Activated T-cell treated with anti-CD3 and anti-CD28 coated beads, Interleukin-2, amount 50 U/mL, for 4 hours (primary cell): Measurements from ENCODE around the gene ETV4. TPM values are rescaled to one million over a fixed set of nuclear protein-coding genes. Genes with fewer than 3 reads are reported as not detected.

ENCODE experiments used
- ATAC-seq, 2 donors: fragments of 200-7000 bp; cut with Tn5 transposase; one replicate each; pipeline ENCODE4 v1.10.0; 2021
- DNase-seq: peaks from one replicate; pipeline ENCODE4 v3.0.0-alpha.2; 2020
- H3K27me3 Mint-ChIP-seq: one replicate; pipeline ENCODE4 v1.8.0; 2021; ENCODE audit warnings: low read depth, mixed read lengths
- H3K36me3 Mint-ChIP-seq: one replicate; pipeline ENCODE4 v1.8.0; 2022; ENCODE audit warnings: mixed read lengths; ENCODE audit not compliant: insufficient read depth
- H3K4me1 Mint-ChIP-seq: one replicate; pipeline ENCODE4 v1.8.0; 2021; ENCODE audit warnings: low read depth, mixed read lengths
- H3K4me3 Mint-ChIP-seq: one replicate; pipeline ENCODE4 v1.8.0; 2021; ENCODE audit warnings: mild to moderate bottlenecking, moderate library complexity, mixed read lengths
- H3K9me3 Mint-ChIP-seq: one replicate; pipeline ENCODE4 v1.8.0; 2021; ENCODE audit warnings: mixed read lengths
- total RNA-seq, 3 donors: library from RNA; stranded (reverse); gene quantifications; one replicate each; pipeline ENCODE4 v1.2.1, GENCODE V29; 2021

The ETV4 gene
- total RNA-seq, 3 donors from 2014 or later, result 1.1 to 2.2 (median 2.2) TPM

DNA sequence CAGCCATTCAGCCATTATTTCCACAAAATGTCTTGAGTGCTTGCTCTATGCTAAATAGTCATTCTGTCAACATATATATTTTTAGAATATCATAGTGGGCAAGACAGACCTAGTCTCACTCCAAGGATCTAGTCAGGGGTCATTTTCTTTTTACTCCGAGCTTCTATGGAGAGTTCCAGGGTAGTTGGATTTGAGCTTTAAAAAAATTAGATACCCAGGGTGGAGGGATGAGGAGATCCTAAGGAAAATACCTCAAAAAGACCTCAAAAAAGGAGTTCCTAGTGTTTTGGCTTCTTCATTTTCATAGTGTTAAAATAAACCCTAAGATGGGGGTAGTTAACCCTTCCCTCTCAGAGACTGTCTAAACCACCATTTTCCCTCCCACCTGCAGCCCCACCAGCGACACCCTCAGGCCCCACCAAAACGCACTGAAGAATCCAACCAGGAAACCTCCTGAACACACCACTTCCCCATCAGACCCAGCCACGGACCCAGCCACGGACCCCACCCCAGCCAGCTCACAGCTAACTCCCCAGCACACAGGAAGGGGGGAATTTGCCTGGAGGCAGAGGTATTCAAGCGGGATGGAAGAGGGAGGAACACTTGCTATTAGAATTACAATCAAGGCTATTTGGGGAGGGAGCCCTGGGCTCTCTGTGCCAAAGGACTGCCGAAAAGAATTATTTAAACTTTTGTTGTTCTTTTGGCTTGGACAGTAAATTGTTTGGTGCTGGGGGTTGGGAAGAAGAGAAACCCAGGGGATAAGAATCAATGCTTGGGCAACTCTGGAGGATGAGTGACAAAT lies 2.2 kb downstream of the ETV4 start:
- ATAC-seq (no peak), DNase-seq (no peak)
- peaks cover 39% of the 10 kb centered on the region for H3K27me3 Mint-ChIP-seq
- peak overlapping the region; percentile 58 for H3K4me3 Mint-ChIP-seq
- H3K36me3 Mint-ChIP-seq, result no peaks in the 10 kb centered on the region
- H3K9me3 Mint-ChIP-seq, result no peaks in the 10 kb centered on the region
- peaks cover 18% of the 10 kb centered on the region for H3K4me1 Mint-ChIP-seq

DNA sequence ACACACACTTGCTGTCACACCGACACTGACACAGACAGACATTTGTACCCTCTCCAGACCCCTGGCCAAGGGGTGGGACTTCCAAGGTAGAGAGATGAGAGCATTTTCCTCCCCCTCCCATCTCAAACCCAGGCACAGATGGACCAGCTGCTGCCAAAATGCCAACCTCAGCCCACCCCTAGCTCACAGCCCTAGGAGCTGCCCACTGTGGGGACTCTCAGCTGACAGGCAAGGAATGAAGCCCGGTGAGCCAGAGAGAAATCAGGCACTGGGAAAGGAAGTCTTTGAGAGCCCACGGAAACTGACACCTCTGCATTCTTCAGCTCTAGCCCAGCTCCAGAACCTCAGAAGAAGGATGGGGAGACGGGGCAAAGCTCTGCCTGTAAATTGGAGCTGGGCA lies 2.8 kb downstream of the ETV4 start:
- H3K27me3 Mint-ChIP-seq, result peaks cover 34% of the 10 kb centered on the region
- ATAC-seq (no peak), DNase-seq (no peak)
- no peak overlapping the region for H3K4me3 Mint-ChIP-seq
- no peaks in the 10 kb centered on the region for H3K9me3 Mint-ChIP-seq
- peaks cover 18% of the 10 kb centered on the region for H3K4me1 Mint-ChIP-seq
- no peaks in the 10 kb centered on the region for H3K36me3 Mint-ChIP-seq

DNA sequence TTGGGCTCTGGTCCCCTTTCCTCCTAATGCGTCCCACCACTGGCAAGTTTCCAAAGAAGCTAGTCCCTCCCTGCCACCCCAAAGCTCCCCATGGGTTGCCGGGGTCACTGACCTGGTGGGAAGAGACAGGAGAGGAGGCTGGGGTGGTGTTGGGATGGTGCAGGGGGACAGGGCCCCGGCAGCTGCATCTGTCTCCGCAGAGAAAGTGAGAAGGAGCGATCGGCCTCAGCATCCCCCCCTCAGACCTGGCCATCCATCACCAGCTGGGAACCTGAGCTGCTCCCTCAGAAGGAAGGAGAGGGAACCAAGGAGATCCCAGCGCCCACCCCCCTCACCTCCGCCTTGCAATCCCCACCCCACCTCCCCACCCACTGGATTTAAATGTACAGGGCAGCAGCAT lies 3.3 kb downstream of the ETV4 start:
- peaks cover 33% of the 10 kb centered on the region for H3K27me3 Mint-ChIP-seq
- DNase-seq, result no peak
- no peak for ATAC-seq
- peaks cover 15% of the 10 kb centered on the region for H3K4me1 Mint-ChIP-seq
- no peaks in the 10 kb centered on the region for H3K36me3 Mint-ChIP-seq
- H3K9me3 Mint-ChIP-seq, result no peaks in the 10 kb centered on the region
- no peak overlapping the region for H3K4me3 Mint-ChIP-seq

DNA sequence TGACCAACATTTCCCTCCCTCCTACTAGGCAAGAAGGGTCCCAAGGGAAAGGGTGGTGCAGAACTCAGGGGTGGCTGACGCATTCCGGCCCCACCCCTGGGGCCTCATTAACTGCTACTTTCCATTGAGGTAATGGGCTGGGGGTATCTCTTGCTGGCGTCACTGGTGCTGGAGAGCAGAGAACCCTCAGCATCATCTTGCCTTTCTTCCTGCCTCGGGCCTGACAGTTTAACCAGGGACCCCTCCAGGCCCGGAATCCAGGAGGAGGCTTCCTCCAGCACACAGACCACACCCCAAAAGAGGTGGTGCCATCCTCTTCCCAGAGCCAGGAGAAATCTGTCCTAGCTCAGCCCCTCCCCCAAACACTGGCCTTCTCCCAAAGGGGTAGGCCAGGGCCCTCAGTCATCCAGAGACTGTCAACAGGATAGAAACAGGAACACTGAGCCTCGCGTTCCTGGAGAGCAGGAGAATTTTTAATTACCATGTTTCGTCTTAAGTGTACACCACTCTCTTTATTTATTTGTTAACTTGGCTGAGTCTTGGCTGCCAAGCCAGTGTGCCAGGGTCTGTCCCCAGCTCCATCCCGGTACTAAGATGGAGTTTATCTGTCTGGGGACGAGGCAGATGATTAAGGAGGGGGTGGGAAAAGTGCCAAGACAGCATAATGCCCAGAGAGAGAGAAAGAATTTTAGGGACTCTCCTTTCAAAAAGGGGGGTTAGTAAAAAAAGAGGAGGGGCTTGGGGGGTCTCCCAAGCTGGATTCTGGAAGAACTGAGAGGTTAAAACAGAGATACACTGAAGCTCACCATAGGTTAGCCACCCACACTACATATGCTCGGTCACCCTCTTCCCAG lies 5.1 kb downstream of the ETV4 start:
- ATAC-seq (no peak), DNase-seq (no peak)
- Mint-ChIP-seq H3K9me3 (no peaks in the 10 kb centered on the region), H3K36me3 (no peaks in the 10 kb centered on the region), H3K27me3 (peaks cover 23% of the 10 kb centered on the region), H3K4me3 (no peak overlapping the region), H3K4me1 (peaks cover 5% of the 10 kb centered on the region)

DNA sequence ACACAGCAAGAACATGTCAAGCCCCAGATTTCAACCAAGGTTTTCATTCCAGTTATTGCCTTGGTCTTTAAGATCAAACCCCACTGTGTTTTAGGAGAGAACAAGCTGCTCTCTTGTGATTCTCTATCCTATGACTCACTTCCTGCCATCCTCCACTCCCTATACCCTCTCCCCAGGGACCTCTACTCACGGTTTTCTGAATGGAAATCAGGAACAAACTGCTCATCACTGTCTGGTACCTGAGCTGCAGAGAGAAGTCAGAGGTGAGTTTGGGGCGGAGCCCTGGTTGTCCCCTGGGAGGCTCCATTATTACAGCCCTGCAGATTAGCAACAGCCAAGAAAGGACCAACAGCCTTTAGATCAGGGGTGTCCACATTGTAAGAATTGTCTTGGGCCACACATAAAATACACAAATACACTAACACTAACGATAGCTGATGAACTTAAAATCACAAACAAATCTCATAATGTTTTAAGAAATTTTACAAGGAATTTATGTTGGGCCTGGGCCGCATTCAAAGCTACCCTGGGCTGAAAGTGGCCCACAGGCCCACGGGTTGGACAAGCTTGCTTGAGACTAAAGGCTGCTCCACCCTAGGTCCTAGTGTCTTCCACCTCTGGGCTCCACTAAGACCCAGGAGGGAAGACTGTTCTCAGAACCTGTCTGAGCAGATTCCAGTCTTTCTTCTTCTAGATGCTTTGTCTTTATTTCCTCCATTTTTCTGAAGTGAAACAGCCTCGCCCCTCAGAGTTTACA lies 9.7 kb downstream of the ETV4 start:
- DNase-seq (no peak), ATAC-seq (no peak)
- Mint-ChIP-seq H3K9me3 (no peaks in the 10 kb centered on the region), H3K4me3 (no peak overlapping the region), H3K4me1 (no peaks in the 10 kb centered on the region), H3K27me3 (no peaks in the 10 kb centered on the region), H3K36me3 (no peaks in the 10 kb centered on the region)

DNA sequence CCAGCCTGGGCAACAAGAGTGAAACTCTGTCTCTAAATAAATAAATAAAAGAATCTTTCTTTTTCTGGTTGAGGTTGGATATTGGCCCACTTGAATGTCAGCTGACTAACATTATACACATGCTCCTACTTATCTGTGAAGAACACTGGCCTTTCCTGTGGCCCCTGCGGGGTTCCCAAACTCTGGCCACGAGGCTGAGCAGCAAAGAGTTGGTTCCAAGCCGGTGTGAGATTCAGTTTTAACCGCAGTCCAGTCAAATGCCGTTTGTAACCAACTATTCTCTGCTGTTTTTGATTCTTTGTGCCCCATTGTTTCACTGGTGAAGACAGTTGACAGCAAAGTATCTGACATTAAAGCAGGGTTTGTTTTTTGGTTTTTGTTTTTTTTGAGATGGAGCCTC lies 11.2 kb downstream of the ETV4 start:
- Mint-ChIP-seq H3K4me3 (no peak overlapping the region), H3K36me3 (no peaks in the 10 kb centered on the region), H3K4me1 (no peaks in the 10 kb centered on the region), H3K27me3 (no peaks in the 10 kb centered on the region), H3K9me3 (no peaks in the 10 kb centered on the region)
- no peak for DNase-seq
- ATAC-seq, result no peak

DNA sequence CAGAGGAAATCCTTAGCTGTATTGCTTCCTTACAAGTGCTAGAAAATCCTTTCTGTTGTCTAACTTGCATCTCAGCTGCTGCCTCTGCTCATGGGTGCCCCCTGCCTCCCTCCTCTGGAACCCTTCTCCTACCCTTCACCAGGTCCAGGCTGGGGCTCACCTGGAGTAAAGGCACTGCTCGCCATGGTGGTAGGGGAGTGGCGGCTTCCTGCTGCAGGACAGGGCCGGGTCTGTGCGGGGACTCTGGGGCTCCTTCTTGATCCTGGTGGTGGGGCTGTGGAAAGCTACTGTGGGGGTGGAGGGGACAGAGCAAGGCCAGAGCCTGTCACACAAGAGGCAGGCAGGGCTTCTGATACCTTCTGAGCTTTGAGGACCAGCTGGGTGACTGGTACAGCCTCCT lies 12.4 kb downstream of the ETV4 start:
- DNase-seq (no peak), ATAC-seq (no peak)
- no peaks in the 10 kb centered on the region for H3K36me3 Mint-ChIP-seq
- no peak overlapping the region for H3K4me3 Mint-ChIP-seq
- H3K27me3 Mint-ChIP-seq, result no peaks in the 10 kb centered on the region
- no peaks in the 10 kb centered on the region for H3K4me1 Mint-ChIP-seq
- no peaks in the 10 kb centered on the region for H3K9me3 Mint-ChIP-seq

DNA sequence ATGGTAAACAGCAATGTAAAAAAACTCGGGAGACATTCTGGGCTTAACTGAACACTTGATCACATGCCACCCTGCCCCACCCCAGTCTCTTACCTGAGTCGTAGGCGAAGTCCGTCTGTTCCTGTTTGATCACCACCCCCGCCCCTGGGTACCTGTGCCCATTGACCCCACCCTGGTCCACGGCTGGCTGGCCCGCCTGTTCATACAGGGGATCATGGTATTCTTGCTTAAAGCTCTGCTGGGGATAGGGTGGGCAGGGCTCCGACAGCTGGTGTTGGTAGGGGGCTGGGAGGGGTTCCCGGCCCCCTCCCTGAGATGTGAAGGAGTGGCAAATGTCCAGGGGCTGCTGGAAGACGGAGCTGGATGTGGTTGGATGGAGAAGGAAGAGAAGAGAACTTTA lies 13.6 kb downstream of the ETV4 start:
- DNase-seq (no peak), ATAC-seq (no peak)
- Mint-ChIP-seq H3K4me1 (no peaks in the 10 kb centered on the region), H3K9me3 (no peaks in the 10 kb centered on the region), H3K4me3 (no peak overlapping the region), H3K36me3 (no peaks in the 10 kb centered on the region), H3K27me3 (no peaks in the 10 kb centered on the region)

DNA sequence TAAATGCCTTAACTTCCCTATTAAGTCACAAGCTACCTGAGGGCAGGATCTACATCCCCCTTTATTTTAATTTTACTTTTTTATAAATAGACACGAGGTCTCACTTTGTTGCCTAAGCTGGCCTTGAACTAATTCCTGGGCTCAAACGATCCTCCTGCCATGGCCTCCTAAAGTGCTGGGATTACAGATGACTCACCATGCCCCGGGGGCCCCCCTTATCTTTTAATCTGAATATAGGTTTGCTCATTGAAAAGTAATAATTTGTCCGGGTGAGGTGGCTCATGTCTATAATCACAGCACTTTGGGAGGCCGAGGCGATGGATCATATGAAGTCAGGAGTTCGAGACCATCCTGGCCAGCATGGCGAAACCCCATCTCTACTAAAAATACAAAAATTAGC lies 14.2 kb downstream of the ETV4 start:
- Mint-ChIP-seq H3K4me3 (no peak overlapping the region), H3K4me1 (no peaks in the 10 kb centered on the region), H3K36me3 (peaks cover 3% of the 10 kb centered on the region), H3K27me3 (no peaks in the 10 kb centered on the region), H3K9me3 (no peaks in the 10 kb centered on the region)
- ATAC-seq (no peak), DNase-seq (no peak)

DNA sequence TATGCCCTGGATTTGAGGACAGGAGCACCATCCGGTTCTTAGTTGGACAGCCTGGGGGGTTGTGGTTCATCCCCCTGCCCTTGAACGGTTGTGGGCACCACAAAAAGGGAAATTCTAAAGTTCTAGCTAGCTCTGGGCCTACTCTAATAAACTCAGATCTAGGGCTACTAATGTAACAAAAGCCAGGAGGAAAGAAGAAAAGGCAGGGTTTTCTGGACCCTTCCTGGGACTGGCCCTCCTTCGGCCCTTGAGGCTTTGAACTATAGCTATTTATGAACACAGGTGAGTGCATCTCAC lies 15.1 kb downstream of the ETV4 start:
- Mint-ChIP-seq H3K36me3 (peaks cover 3% of the 10 kb centered on the region), H3K27me3 (no peaks in the 10 kb centered on the region), H3K9me3 (no peaks in the 10 kb centered on the region), H3K4me1 (no peaks in the 10 kb centered on the region), H3K4me3 (no peak overlapping the region)
- DNase-seq (no peak), ATAC-seq (no peak)

DNA sequence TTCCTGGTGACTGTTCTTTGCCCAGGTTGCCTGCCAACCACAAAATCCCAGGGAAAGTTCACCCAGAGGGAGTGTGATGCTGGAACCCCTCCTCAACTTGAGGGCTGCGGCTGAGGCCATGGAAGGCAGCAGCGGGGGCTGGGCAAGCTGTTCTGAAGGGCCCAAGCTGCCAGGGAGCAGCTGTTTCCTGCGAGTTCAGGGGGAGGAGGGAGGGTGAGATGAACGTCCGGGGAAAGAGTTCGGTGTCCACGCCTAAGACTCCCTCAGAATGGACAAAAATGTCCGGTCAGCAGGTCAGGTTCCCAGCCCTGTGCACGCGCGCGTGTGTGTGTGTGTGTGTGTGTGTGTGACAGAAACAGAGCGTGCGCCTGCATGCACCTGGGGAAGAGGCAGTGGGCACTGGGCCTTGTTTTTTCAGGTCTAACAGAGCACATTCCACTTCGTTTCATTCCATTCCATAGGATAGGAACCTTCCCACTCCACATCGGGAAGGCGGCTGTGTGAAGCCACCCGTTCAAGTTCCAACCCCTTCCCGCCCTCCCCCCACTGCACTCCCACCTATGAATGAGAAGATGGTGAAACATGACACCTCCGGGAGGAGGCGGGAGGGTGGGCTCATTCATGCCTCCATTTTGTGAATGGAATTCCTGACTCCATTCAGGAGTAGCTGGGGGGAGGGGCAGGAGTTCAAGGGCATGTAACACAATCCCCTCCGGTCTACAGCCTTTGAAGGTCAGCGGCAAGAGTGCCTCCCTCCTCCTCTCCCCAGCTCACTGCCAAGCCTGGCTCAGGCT lies 15.7 kb downstream of the ETV4 start:
- Mint-ChIP-seq H3K36me3 (peaks cover 3% of the 10 kb centered on the region), H3K9me3 (no peaks in the 10 kb centered on the region)

DNA sequence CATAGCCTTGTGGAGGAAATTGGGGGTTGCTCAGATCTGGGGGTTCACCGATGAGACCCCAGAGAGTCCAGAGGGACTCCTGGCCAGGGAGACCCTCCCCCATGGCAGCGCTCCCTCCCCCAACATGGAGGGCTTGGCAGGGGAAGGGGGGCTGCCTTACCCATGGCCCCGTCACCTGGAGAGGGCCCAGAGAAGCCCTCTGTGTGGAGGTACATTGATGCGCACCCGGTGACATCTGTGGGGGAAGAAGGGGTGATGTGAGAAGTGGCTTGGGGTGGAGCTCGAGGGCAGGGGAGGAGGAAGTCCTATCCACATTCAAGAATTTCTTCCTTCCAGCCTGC lies 16.2 kb downstream of the ETV4 start:
- Mint-ChIP-seq H3K4me1 (no peaks in the 10 kb centered on the region), H3K27me3 (no peaks in the 10 kb centered on the region), H3K9me3 (no peaks in the 10 kb centered on the region), H3K36me3 (peaks cover 8% of the 10 kb centered on the region), H3K4me3 (no peak overlapping the region)
- ATAC-seq, result no peak
- DNase-seq, result no peak

More for the DNA sequence above, 15.7 kb downstream of the ETV4 start:
- ATAC-seq (no peak), DNase-seq (no peak)
- H3K4me1 Mint-ChIP-seq, result no peaks in the 10 kb centered on the region
- H3K27me3 Mint-ChIP-seq, result no peaks in the 10 kb centered on the region
- no peak overlapping the region for H3K4me3 Mint-ChIP-seq

DNA sequence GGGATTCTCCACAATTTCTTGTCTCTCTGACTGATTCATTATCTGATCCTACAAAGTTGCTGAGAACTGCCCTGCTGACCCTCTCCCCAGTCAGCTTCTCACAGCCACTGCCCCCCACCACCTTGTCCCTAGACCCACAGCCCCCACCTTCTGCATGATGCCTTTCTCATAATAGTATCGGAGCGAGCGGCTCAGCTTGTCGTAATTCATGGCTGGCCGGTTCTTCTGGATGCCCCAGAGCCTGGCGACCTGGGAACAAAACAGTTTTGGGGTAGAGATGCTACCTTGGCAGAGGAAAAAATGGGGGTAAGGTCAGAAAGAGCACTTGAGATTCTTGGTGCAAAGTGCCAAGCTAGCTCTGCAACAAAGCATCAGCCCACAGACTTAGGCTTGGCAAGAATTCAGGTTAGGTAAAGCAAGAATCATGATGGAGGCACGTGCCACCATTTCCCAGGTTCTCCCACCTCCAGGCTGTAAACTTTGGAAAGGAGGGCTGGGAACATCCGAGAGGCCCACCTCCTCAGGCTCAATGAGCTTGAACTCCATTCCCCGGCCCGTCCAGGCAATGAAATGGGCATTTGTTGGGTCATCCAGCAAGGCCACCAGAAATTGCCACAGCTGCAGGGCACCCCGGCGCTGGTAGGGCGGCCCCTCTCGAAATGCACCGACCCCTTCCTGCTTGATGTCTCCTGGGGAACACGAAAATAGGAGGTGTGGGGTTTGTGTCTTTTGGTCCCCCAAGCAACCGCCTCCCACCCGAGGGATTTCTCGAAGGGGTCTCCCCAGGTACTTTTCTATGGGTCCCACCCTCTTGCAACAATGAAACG lies 16.9 kb downstream of the ETV4 start:
- Mint-ChIP-seq H3K4me1 (no peaks in the 10 kb centered on the region), H3K9me3 (no peaks in the 10 kb centered on the region), H3K27me3 (no peaks in the 10 kb centered on the region), H3K4me3 (no peak overlapping the region), H3K36me3 (peaks cover 14% of the 10 kb centered on the region)
- no peak for DNase-seq
- no peak for ATAC-seq
